Stimulated activated naive B cell treated with anti-CD40 and anti-IgM and Interleukin-4, amounts not matched to agents 10 μg/mL and 1 μg/mL and 100 μg/mL, for 72 hours (primary cell): ENCODE data around the gene RGS5.

Source experiments
- ATAC-seq, 2 donors: fragments of 150-1000 bp; cut with Tn5 transposase; replicated peaks; 2 replicates each; pipeline ENCODE4 v1.10.0; 2021; ENCODE audit warnings: moderate library complexity in 1 of 2
- DNase-seq: peaks from one replicate; pipeline ENCODE4 v3.0.0; 2021
- H3K27ac Mint-ChIP-seq: one replicate; pipeline ENCODE4 v1.8.0; 2022; ENCODE audit warnings: mild to moderate bottlenecking, mixed read lengths
- H3K27me3 Mint-ChIP-seq, 2 donors: one replicate each; pipeline ENCODE4 v1.8.0; 2022; ENCODE audit warnings: mixed read lengths in 2 of 2
- H3K36me3 Mint-ChIP-seq, 2 donors: one replicate each; pipeline ENCODE4 v1.8.0; 2022; ENCODE audit warnings: mixed read lengths in 2 of 2, mild to moderate bottlenecking in 1 of 2
- H3K4me1 Mint-ChIP-seq, 2 donors: one replicate each; pipeline ENCODE4 v1.8.0; 2022; ENCODE audit warnings: mixed read lengths in 2 of 2, mild to moderate bottlenecking in 1 of 2
- H3K4me3 Mint-ChIP-seq, 2 donors: one replicate each; pipeline ENCODE4 v1.8.0; 2022; ENCODE audit warnings: mild to moderate bottlenecking in 2 of 2, mixed read lengths in 2 of 2, moderate library complexity in 1 of 2
- H3K9me3 Mint-ChIP-seq, 2 donors: one replicate each; pipeline ENCODE4 v1.8.0; 2022; ENCODE audit warnings: mixed read lengths in 2 of 2, mild to moderate bottlenecking in 1 of 2

The RGS5 gene

DNA sequence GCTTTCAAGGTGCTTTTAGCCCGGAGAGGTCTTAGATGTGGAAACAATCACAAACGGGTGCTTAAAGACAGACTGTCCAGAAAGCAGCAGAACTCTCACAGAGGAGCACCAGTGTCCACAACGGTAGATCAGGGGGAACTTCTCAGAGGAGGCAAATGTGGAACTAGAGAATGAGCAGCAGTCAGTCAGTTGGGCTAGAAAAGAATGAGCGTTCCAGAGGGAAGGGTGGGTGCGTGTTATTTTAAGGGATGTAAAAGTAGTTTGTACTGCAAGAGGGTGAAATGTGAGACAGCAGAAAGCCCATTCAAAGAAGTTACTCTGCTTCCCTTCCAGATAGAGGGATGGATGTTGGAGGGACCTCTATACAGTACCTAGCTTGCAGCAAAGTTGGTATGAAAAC lies 30.9 kb downstream of the RGS5 start:
- peaks cover 10 to 15% of the 10 kb centered on the region in 2 donors for H3K27me3 Mint-ChIP-seq
- no peak overlapping the region for H3K27ac Mint-ChIP-seq
- H3K4me3 Mint-ChIP-seq = no peak overlapping the region
- H3K9me3 Mint-ChIP-seq = no peaks in the 10 kb centered on the region
- H3K36me3 Mint-ChIP-seq = no peaks in the 10 kb centered on the region
- no peak for DNase-seq
- no peak for ATAC-seq
- no peaks in the 10 kb centered on the region for H3K4me1 Mint-ChIP-seq

DNA sequence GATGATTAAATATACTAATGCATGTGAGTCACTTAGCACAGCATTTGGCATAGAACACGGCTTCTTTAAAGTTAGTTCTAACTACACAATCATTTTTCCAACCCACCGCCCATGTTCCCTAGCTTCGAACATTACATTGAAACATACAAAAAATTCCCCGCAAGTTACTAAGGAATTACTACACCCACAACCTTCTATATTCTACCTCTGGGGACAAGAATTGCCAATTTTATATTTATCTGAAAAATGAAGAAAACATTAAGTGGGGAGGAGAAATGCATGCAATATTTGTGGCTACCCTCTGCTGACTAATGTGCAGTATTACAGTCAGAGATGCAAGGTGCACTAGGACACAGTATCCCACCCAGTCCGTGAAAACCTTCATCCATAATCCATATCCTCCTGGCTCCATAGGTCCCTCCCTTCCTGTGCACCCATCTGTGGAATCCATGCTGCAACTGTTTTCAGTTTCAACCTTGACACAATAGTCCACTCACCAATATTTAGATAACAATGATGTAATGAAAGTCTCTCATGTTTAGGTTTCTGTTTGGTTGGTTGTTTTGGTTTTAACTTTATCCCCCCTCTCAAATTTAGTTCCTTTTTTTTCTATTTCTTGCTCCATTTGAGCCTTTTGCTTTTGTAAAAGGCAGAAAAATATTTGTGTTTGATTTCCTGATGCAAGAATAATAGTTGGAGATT lies 31.6 kb downstream of the RGS5 start:
- H3K4me1 Mint-ChIP-seq = peaks cover 0 to 2% of the 10 kb centered on the region in 2 donors
- DNase-seq = no peak
- no peak overlapping the region for H3K4me3 Mint-ChIP-seq
- no peak overlapping the region for H3K27ac Mint-ChIP-seq
- ATAC-seq = no peak
- no peaks in the 10 kb centered on the region for H3K36me3 Mint-ChIP-seq
- H3K9me3 Mint-ChIP-seq = no peaks in the 10 kb centered on the region
- peaks cover 10 to 15% of the 10 kb centered on the region in 2 donors for H3K27me3 Mint-ChIP-seq

DNA sequence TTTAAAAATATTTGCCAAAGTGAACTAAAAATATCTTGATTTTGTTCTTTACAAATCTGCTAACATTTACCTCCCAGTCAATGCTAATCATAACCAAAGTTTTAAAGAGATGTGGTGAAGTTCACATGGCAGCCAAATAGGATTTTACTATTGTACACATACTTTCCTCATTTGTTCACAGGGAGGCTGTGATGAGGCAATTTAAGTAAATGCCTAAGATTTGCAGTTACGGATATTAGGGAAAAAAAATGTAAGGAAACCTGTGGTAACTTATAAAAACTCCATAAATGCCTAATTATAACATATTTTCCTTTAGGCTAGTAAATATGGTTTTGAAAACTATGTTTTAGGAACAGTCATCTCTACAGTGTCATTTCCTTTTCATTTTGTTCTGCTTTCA lies 32.4 kb downstream of the RGS5 start:
- DNase-seq (no peak), ATAC-seq (no peak)

DNA sequence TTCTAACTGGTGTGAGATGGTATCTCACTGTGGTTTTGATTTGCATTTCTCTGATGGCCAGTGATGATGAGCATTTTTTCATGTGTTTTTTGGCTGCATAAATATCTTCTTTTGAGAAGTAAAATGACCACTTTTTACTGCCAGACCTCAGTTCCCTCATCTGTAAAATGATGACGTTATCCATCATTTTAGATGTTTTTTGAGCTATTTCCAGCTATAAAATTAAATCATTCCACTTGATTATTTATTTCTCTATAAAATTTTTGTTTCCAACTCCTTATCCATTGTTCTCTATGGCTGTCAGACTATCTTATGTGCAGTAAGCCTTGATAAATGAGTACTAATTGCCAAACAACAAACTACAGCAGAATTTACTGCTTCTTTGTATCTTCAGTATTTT lies 33.2 kb downstream of the RGS5 start:
- Mint-ChIP-seq H3K27me3 (peaks cover 2 to 9% of the 10 kb centered on the region in 2 donors), H3K4me3 (no peak overlapping the region), H3K27ac (no peak overlapping the region), H3K9me3 (peaks cover 0 to 1% of the 10 kb centered on the region in 2 donors), H3K36me3 (peaks cover 0 to 2% of the 10 kb centered on the region in 2 donors), H3K4me1 (peaks cover 0 to 2% of the 10 kb centered on the region in 2 donors)
- DNase-seq (no peak), ATAC-seq (no peak)

More for the DNA sequence above, 32.4 kb downstream of the RGS5 start:
- no peak overlapping the region for H3K4me3 Mint-ChIP-seq
- peaks cover 0 to under 1% of the 10 kb centered on the region in 2 donors for H3K36me3 Mint-ChIP-seq
- H3K9me3 Mint-ChIP-seq = peaks cover 0 to under 1% of the 10 kb centered on the region in 2 donors
- peaks cover 0 to 2% of the 10 kb centered on the region in 2 donors for H3K4me1 Mint-ChIP-seq
- peaks cover 10 to 15% of the 10 kb centered on the region in 2 donors for H3K27me3 Mint-ChIP-seq
- H3K27ac Mint-ChIP-seq = no peak overlapping the region

DNA sequence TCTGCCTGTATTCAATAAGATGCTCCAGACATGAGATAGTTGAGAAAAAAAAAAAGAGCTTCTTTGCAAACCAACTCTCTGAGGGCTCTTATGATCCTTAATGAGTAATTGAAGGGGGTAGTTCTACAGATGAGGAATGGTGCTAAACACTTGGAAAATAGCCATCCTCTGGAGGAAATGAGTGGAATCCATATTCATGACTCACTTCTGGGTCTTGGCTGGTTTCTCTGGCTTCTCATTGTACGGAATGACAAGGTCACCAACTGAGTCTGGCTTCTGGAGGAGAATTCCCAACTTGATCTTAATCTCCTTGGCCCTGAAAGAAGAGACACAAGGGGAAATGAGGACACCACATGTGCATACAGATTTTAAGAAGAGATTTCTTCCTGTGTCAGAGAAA lies 34.7 kb downstream of the RGS5 start:
- H3K27me3 Mint-ChIP-seq = peaks cover 0 to 4% of the 10 kb centered on the region in 2 donors
- peaks cover 0 to 2% of the 10 kb centered on the region in 2 donors for H3K4me1 Mint-ChIP-seq
- no peak overlapping the region for H3K4me3 Mint-ChIP-seq
- peaks cover 0 to 2% of the 10 kb centered on the region in 2 donors for H3K36me3 Mint-ChIP-seq
- H3K9me3 Mint-ChIP-seq = peaks cover 0 to 1% of the 10 kb centered on the region in 2 donors
- DNase-seq = no peak
- H3K27ac Mint-ChIP-seq = no peak overlapping the region
- no peak for ATAC-seq

DNA sequence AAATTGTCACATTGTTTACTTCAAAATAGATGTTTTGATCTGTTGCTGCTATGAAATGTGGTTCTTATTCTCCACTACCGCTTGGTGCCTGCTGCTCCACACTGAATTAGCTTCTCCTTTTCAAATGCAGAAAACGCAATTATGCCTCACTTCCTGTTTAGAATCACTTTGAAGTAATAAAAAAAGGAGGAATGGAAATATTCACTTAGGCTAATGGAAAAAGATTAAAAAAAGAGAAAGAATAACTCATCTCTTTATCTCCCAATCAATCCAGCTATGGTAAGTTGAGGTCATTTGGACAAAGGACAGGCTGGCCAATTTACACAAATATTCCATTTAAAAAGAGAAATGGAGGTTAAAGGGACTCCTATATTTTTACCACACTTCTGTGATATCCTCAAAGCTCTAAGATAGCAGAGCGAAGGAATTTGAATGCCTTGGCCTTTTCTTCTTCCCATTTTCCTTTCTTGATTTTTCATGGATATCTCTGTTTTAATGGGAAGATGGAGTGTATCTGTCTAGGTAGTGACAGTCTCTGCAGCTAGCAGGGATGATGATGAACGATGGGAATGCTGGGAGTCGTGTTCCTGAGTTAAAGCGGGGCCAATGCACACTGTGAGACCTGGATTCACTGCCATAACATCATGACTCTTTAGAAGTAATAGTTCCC lies 35.7 kb downstream of the RGS5 start:
- Mint-ChIP-seq H3K4me3 (no peak overlapping the region), H3K9me3 (peaks cover 0 to 1% of the 10 kb centered on the region in 2 donors), H3K36me3 (peaks cover 0 to 2% of the 10 kb centered on the region in 2 donors), H3K4me1 (peaks cover 0 to 2% of the 10 kb centered on the region in 2 donors), H3K27me3 (peaks cover 0 to 4% of the 10 kb centered on the region in 2 donors), H3K27ac (no peak overlapping the region)
- ATAC-seq (no peak), DNase-seq (no peak)

DNA sequence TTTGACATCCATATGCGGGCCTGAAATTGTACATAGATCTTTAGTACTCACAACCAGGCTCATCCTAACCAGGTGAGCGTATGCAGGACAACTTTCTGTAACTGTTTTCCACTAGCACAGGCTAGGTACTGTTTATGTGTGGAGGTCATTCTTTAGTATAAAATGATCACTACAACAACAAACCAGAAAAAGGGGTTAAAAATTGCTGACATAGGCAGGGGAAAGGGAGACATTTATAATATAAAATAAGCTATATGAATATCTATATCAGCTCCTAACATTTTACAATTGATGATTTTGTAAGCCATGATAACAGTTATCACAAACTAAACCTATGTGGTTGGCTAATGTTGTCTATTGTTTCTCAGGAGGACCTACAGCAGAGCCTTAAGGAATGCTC lies 37.6 kb downstream of the RGS5 start:
- Mint-ChIP-seq H3K4me3 (no peak overlapping the region), H3K9me3 (peaks cover 0 to 1% of the 10 kb centered on the region in 2 donors), H3K27me3 (no peaks in the 10 kb centered on the region), H3K36me3 (peaks cover 0 to 2% of the 10 kb centered on the region in 2 donors), H3K27ac (no peak overlapping the region), H3K4me1 (peaks cover 0 to 2% of the 10 kb centered on the region in 2 donors)
- ATAC-seq (no peak), DNase-seq (no peak)

DNA sequence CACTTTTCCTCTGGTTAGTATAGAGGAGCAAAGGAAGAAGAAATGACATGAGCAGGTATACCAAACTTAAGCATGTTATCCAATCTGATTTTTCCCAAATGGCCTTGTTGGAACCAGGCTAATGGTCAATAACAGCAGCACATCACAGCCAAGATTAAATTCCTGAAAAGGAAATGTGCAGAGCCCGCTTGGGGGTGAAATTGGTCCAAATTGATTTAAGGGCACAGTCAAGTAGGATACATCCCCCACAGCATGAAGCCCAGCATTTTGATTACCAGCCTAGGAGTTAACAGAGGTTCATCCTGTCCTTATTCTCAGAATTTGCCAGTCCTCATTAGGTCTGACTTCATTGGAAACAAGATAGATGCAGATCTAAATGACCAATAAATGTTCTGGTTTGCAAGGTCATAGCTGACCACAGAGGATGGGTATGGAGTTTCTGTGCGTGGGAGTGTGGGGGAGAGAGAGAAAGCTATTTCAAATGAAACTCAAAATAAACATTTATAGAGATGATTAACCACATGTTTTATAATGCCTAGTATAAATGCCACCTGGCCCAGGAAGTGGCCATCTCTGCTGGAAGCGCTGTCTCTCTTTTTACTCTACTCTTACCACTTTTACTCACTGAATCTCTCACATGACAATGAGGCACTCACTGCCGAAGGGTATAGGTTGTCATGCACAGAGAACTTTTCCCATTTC lies 38.7 kb downstream of the RGS5 start:
- Mint-ChIP-seq H3K27me3 (no peaks in the 10 kb centered on the region), H3K4me1 (peaks cover 0 to 2% of the 10 kb centered on the region in 2 donors), H3K9me3 (peaks cover 0 to 1% of the 10 kb centered on the region in 2 donors), H3K36me3 (peaks cover 0 to 2% of the 10 kb centered on the region in 2 donors), H3K4me3 (no peak overlapping the region), H3K27ac (no peak overlapping the region)
- DNase-seq (no peak), ATAC-seq (no peak)

DNA sequence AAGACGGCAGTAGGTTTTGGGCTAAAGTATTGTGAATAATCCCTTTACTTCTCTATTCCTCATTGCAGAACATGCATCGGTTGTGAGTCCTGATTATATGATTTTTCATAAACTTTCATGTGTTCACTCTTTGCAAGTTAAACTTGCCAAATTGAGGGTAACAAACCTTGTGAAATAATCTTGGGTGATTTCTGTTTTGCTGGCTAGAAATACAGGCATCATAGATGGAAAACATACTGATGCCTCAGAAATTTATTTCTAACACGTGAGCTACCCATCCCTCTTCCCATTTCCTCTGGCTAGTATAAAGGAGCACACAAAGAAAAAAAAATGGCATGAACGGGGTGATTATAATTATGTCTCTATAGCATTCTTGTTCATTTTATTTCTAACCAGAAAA lies 39.6 kb downstream of the RGS5 start:
- Mint-ChIP-seq H3K27ac (no peak overlapping the region), H3K9me3 (peaks cover 1 to 3% of the 10 kb centered on the region in 2 donors), H3K4me1 (peaks cover 0 to 2% of the 10 kb centered on the region in 2 donors)

DNA sequence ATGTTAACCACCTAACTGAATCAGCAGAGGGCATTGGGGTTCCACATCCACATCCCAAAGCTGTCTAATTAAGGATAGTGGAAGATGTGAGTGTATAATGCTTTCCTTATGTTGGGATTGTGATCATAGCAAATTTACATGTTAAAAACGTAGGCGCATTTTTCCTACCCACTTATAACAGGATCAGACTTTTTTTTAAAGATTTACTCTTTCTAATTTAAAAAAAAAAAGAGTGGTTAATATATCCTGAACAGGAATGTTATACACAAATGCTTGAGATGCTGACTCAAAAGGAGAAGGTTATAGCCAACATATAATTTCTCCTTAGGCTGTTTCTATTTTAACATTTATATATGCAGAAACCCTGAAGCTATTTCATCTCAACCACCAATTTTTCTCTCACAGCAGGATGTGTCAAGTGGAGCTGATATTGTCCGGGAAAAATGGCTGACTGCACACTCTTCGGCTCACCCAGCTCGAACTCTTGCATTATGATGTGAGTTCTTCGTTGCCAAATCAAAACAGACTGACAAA lies 40.3 kb downstream of the RGS5 start:
- Mint-ChIP-seq H3K27me3 (no peaks in the 10 kb centered on the region), H3K4me1 (peaks cover 0 to 2% of the 10 kb centered on the region in 2 donors), H3K27ac (no peak overlapping the region), H3K9me3 (peaks cover 3 to 5% of the 10 kb centered on the region in 2 donors), H3K36me3 (peaks cover 0 to 2% of the 10 kb centered on the region in 2 donors), H3K4me3 (no peak overlapping the region)
- ATAC-seq (no peak), DNase-seq (no peak)

More for the DNA sequence above, 39.6 kb downstream of the RGS5 start:
- Mint-ChIP-seq H3K27me3 (no peaks in the 10 kb centered on the region), H3K4me3 (no peak overlapping the region), H3K36me3 (peaks cover 0 to 2% of the 10 kb centered on the region in 2 donors)
- ATAC-seq (no peak), DNase-seq (no peak)

DNA sequence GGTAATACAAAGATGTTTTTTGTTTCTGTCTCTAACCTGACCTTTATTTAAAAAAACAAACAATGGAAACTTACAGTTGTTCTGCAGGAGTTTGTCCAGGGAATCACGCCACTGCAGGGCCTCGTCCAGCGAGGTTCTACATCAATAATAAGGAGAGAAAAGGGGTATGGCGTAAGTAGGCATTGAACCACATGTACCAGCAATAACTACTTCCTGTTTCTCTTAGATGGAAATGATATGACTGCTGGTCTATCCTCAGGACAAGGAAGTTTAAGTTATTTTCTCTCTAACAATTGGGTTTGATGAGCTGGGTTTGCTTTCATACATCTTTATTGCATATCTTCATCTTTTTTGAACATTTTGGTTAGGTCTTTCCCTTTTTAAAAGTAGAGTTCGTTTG lies 40.9 kb downstream of the RGS5 start:
- Mint-ChIP-seq H3K9me3 (peaks cover 3 to 5% of the 10 kb centered on the region in 2 donors), H3K4me3 (no peak overlapping the region), H3K27me3 (no peaks in the 10 kb centered on the region), H3K4me1 (peaks cover 0 to 2% of the 10 kb centered on the region in 2 donors), H3K36me3 (peaks cover 0 to 2% of the 10 kb centered on the region in 2 donors), H3K27ac (no peak overlapping the region)
- ATAC-seq = no peak
- DNase-seq = no peak

DNA sequence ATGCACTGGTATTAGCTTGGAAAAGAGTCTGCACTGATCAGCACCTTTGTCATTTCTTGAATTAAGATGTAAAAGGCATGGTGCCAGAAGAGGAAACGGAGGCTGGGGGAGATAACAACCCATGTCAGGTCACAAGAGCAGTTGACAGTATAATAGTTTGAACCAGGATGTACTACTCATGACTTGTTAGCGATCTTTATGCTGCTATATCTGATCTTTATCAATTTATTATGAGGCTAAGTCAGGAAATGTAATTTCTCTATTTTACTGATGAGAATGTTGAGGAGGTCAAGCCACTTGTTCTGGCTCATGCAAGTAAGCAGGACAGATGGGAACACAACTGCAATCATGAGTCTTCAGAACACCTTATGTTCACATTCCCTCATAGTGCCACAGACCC lies 41.4 kb downstream of the RGS5 start:
- Mint-ChIP-seq H3K4me3 (no peak overlapping the region), H3K4me1 (peaks cover 0 to under 1% of the 10 kb centered on the region in 2 donors), H3K36me3 (peaks cover 0 to 2% of the 10 kb centered on the region in 2 donors), H3K27me3 (no peaks in the 10 kb centered on the region), H3K9me3 (peaks cover 3 to 5% of the 10 kb centered on the region in 2 donors), H3K27ac (no peak overlapping the region)
- ATAC-seq = no peak
- DNase-seq = no peak

DNA sequence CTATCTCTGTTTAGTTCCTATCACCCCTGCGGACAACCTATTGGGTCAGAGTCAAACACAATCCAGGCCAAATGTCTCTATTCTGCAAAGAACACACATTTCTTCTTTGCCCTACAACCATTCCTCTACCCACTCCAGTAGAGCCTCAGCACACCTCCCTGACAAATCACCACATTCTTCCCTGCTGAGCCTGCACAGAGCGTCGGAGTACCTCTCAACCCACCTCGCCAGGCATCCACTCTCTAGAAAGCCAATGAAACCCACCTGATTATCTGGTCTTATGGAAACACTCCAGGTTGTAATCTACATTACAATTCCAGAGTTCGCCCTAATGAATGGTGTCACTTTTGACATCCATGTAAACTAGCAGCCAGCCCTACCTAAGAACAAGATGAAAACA lies 47.1 kb downstream of the RGS5 start:
- DNase-seq (no peak), ATAC-seq (no peak)
- peaks cover 0 to 4% of the 10 kb centered on the region in 2 donors for H3K27me3 Mint-ChIP-seq
- peaks cover 0 to 6% of the 10 kb centered on the region in 2 donors for H3K36me3 Mint-ChIP-seq
- H3K4me1 Mint-ChIP-seq = no peaks in the 10 kb centered on the region
- no peak overlapping the region for H3K27ac Mint-ChIP-seq
- peaks cover 2 to 5% of the 10 kb centered on the region in 2 donors for H3K9me3 Mint-ChIP-seq
- no peak overlapping the region for H3K4me3 Mint-ChIP-seq

DNA sequence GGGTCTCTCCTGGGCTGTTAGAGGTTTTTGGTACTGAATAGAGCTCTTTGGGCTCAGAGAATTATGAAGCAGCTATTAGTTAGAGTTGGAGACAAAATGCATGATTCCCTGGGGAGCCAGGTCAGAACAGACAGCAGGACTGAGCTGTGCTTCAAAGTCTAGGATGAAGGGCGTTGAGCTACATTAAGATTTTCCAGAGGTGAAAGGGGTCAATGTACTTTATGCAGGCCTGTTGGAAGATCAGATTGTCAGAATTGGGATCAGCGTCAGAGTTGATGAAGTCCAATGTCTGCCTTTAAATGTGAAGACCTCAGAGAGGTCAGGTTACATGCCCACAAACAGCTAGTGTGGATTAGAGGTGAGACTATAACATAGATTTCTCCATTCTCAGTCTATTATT lies 53.8 kb downstream of the RGS5 start:
- peaks cover 0 to 6% of the 10 kb centered on the region in 2 donors for H3K36me3 Mint-ChIP-seq
- H3K9me3 Mint-ChIP-seq = no peaks in the 10 kb centered on the region
- no peaks in the 10 kb centered on the region for H3K27me3 Mint-ChIP-seq
- ATAC-seq = no peak
- no peak overlapping the region for H3K27ac Mint-ChIP-seq
- no peak for DNase-seq
- H3K4me1 Mint-ChIP-seq = no peaks in the 10 kb centered on the region
- H3K4me3 Mint-ChIP-seq = no peak overlapping the region
